Erythroblast (primary cell): ENCODE results near the gene CRB3.

Experiments
- GATA1 ChIP-seq: IDR thresholded peaks from 2 replicates; pipeline ENCODE4 v1.6.1; 2011; ENCODE audit warnings: low read depth, mild to moderate bottlenecking, control low read depth, low read length, moderate library complexity
- POLR2A ChIP-seq: IDR thresholded peaks from 2 replicates; pipeline ENCODE4 v1.6.1; 2011; ENCODE audit warnings: mild to moderate bottlenecking, low read length

DNA sequence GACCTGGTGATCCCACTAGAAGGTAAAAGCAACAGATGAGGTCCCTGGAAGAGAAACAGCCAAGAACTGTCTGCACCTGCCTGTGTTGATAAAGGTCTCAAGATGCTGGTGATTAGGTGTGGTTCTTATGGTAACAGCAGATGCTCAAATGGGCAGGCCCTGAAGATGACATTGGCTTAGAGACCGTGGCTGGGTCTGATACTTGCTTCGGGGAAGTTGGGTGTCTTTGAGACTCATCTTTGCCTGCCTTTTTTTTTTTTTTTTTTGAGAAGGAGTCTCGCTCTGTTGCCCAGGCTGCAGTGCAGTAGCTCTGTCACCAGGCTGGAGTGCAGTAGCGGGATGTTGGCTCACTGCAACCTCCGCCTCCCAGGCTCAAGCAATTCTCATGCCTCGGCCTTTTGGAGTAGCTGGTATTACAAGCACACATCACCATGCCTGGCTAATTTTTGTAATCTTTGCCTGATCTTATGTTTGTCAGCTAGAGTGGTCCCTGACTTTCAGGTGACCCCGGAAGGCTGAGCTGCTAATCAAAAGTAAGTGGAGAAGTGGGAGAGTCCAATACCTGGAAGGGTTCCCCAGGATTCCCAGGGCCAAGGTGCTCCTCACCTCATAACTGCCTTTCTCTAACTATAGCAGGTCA is 12.4 kb upstream of the CRB3 start:
- TF ChIP-seq POLR2A, result no peak
- TF ChIP-seq GATA1, result no peak
